Muscle of leg (tissue), 11 donors: ENCODE measurements around the gene NDUFS2. TPM values are rescaled to one million over a fixed set of nuclear protein-coding genes. Genes with fewer than 3 reads are reported as not detected.

ENCODE experiments used
- DNase-seq: peaks from one replicate; pipeline ENCODE4 v3.0.0; 2013
- H3K27ac ChIP-seq: one replicate; pipeline ENCODE4 v1.5.1; 2013; ENCODE audit warnings: mild to moderate bottlenecking, low read length, control low read depth
- H3K27me3 ChIP-seq: one replicate; pipeline ENCODE4 v1.6.1; 2013; ENCODE audit warnings: low read length; ENCODE audit not compliant: control insufficient read depth, insufficient read depth
- H3K36me3 ChIP-seq: one replicate; pipeline ENCODE4 v1.6.1; 2013; ENCODE audit warnings: low read length; ENCODE audit not compliant: control insufficient read depth, insufficient read depth
- H3K4me1 ChIP-seq: one replicate; pipeline ENCODE4 v1.6.1; 2013; ENCODE audit warnings: low read length; ENCODE audit not compliant: control insufficient read depth, insufficient read depth
- H3K4me3 ChIP-seq: one replicate; pipeline ENCODE4 v1.5.1; 2013; ENCODE audit warnings: low read length, control low read depth
- H3K9me3 ChIP-seq: replicated peaks from 2 replicates; pipeline ENCODE4 v1.6.1; 2013; ENCODE audit warnings: low read depth, low read length; ENCODE audit not compliant: control insufficient read depth
- WGBS: methylation state at CpG from one replicate; pipeline ENCODE4 v1.1.5; 2013; ENCODE audit warnings: missing lambda C conversion rate; ENCODE audit not compliant: insufficient coverage; 5-methylcytosine and 5-hydroxymethylcytosine counted together
- polyA plus RNA-seq, 8 donors: library from polyadenylated mRNA; unstranded; fragments of 120-200 nt; gene quantifications; one replicate each; pipeline versions ENCODE4 v1.2.1 to v1.2.3, GENCODE V29; 2013; ENCODE audit warnings: inconsistent platforms in 1 of 8, low replicate concordance in 1 of 8; ENCODE audit not compliant: insufficient read length in 8 of 8, insufficient read depth in 1 of 8
- total RNA-seq: library from RNA; stranded (reverse); fragments of 120-200 nt; gene quantifications from one replicate; pipeline ENCODE4 v1.2.4, GENCODE V29; 2013

NDUFS2 gene
- total and polyA plus RNA-seq, 9 donors: 84.4 to 163 (median 146) TPM

GRCh38 chr1:161161652-161162051 is 40.5 kb upstream of the NDUFS2 start:
- Histone ChIP-seq H3K27me3 (no peaks in the 10 kb centered on the region), H3K4me1 (peaks cover 35% of the 10 kb centered on the region), H3K9me3 (no peaks in the 10 kb centered on the region), H3K27ac (no peak overlapping the region), H3K36me3 (peaks cover 65% of the 10 kb centered on the region), H3K4me3 (no peak overlapping the region)
- WGBS: 79% methylated on average over 4 of the region's 5 CpGs
- no peak for DNase-seq

GRCh38 chr1:161162052-161162451 is 40.1 kb upstream of the NDUFS2 start:
- H3K27ac ChIP-seq: no peak overlapping the region
- H3K36me3 ChIP-seq: peaks cover 61% of the 10 kb centered on the region
- DNase-seq: no peak
- H3K4me1 ChIP-seq: peaks cover 39% of the 10 kb centered on the region
- H3K9me3 ChIP-seq: no peaks in the 10 kb centered on the region
- no peak overlapping the region for H3K4me3 ChIP-seq
- no peaks in the 10 kb centered on the region for H3K27me3 ChIP-seq
- WGBS: 85% methylated on average over 4 of the region's 7 CpGs

- no peaks in the 10 kb centered on the region for H3K27me3 ChIP-seq
- peaks cover 44% of the 10 kb centered on the region for H3K4me1 ChIP-seq
- 100% methylated on average over 1 of the region's 10 CpGs for WGBS
- H3K9me3 ChIP-seq: no peaks in the 10 kb centered on the region
- DNase-seq: no peak
- H3K36me3 ChIP-seq: peaks cover 55% of the 10 kb centered on the region
- H3K27ac ChIP-seq: no peak overlapping the region
- no peak overlapping the region for H3K4me3 ChIP-seq
Measured at GRCh38 chr1:161162806-161163205, 39.4 kb upstream of the NDUFS2 start.

GRCh38 chr1:161163793-161164192 is 38.4 kb upstream of the NDUFS2 start:
- H3K4me3 ChIP-seq: no peak overlapping the region
- H3K4me1 ChIP-seq: peaks cover 40% of the 10 kb centered on the region
- no peaks in the 10 kb centered on the region for H3K27me3 ChIP-seq
- peaks cover 51% of the 10 kb centered on the region for H3K36me3 ChIP-seq
- no peak overlapping the region for H3K27ac ChIP-seq
- 86% methylated on average over 3 of the region's 5 CpGs for WGBS
- H3K9me3 ChIP-seq: no peaks in the 10 kb centered on the region
- DNase-seq: no peak

- H3K4me1 ChIP-seq: peaks cover 34% of the 10 kb centered on the region
- WGBS: 84% methylated on average over 7 of the region's 14 CpGs
- DNase-seq: no peak
- no peaks in the 10 kb centered on the region for H3K27me3 ChIP-seq
- peak overlapping the region; percentile 78 for H3K4me3 ChIP-seq
- H3K9me3 ChIP-seq: no peaks in the 10 kb centered on the region
- H3K27ac ChIP-seq: peak overlapping the region; percentile 92
- peaks cover 58% of the 10 kb centered on the region for H3K36me3 ChIP-seq
Measured at GRCh38 chr1:161164901-161165610, 37.1 kb upstream of the NDUFS2 start.

- WGBS: 1% methylated on average over 43 of the region's 54 CpGs
- Histone ChIP-seq H3K36me3 (peaks cover 61% of the 10 kb centered on the region), H3K4me3 (peak within 1 kb of the TSS; percentile 78), H3K9me3 (no peaks in the 10 kb centered on the region), H3K27ac (peak within 1 kb of the TSS; percentile 92), H3K4me1 (peaks cover 25% of the 10 kb centered on the region), H3K27me3 (no peaks in the 10 kb centered on the region)
- peak; percentile 100 for DNase-seq
Measured at GRCh38 chr1:161165742-161166668, 36.2 kb upstream of the NDUFS2 start, which contains the start of gene PPOX. PPOX (plus strand) TSS chr1:161166426; CDS start chr1:161166848, 422 bp downstream.

- peak; percentile 21 for DNase-seq
- Histone ChIP-seq H3K27ac (peak overlapping the region; percentile 92), H3K4me3 (peak overlapping the region; percentile 78), H3K27me3 (no peaks in the 10 kb centered on the region), H3K36me3 (peaks cover 62% of the 10 kb centered on the region), H3K9me3 (no peaks in the 10 kb centered on the region), H3K4me1 (peaks cover 21% of the 10 kb centered on the region)
- WGBS: under 1% methylated on average over 30 of the region's 33 CpGs
Measured at GRCh38 chr1:161166669-161167548, 35.3 kb upstream of the NDUFS2 start.

- WGBS: 90% methylated on average over 8 of the region's 9 CpGs
- Histone ChIP-seq H3K27me3 (no peaks in the 10 kb centered on the region), H3K27ac (no peak overlapping the region), H3K4me3 (no peak overlapping the region), H3K9me3 (no peaks in the 10 kb centered on the region), H3K4me1 (peaks cover 33% of the 10 kb centered on the region), H3K36me3 (peaks cover 63% of the 10 kb centered on the region)
- no peak for DNase-seq
Measured at GRCh38 chr1:161168906-161169305, 33.3 kb upstream of the NDUFS2 start.

- no CpG with 5 or more reads among the region's 5 CpGs for WGBS
- no peaks in the 10 kb centered on the region for H3K27me3 ChIP-seq
- no peak overlapping the region for H3K27ac ChIP-seq
Measured at GRCh38 chr1:161171191-161171590, 31.0 kb upstream of the NDUFS2 start.

More at GRCh38 chr1:161171191-161171590, 31.0 kb upstream of the NDUFS2 start:
- H3K9me3 ChIP-seq: no peaks in the 10 kb centered on the region
- peaks cover 24% of the 10 kb centered on the region for H3K4me1 ChIP-seq
- peaks cover 70% of the 10 kb centered on the region for H3K36me3 ChIP-seq
- H3K4me3 ChIP-seq: no peak overlapping the region
- no peak for DNase-seq
